ENCODE data around the gene RNASE8.

The RNASE8 gene

DNA sequence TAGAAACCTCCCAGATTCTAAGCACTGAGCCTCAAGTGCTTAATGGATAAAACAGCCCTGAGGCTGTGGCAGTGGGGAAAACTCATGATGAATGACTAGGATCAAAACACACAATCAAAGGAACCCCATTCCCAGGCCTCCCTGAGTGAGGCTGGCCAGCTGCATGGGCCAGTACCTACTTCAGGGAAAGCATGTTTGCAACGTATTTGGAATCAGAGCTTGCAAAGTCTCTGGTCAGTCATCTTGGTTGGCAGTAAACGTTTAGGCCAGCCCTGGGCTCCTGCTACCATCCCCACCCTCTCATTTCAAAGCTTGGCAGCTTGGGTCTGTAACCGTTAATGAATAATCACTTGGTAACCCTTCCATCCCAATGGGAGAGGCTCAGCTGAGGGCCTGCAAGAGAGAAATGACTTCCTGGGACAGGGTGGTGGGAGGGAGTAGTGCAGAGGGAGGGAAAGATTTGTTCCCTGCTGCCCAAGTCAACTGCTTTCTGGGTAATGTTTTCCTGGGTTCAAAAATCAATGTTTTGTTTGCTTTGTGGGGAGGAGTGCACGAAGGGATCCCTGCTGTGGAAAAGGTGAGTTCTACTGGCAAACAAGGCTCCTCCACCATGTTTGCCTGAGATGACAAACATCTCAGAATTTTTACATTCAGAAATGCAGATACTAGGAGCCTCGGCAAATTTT lies 2.0 kb upstream of the RNASE8 start:
- H4K20me1 ChIP-seq (ENCODE audit: control insufficient read depth, insufficient read depth, low read depth, low read length), result no peaks in the 10 kb centered on the region
- no peaks in the 10 kb centered on the region for H3K36me3 ChIP-seq (ENCODE audit: control insufficient read depth, low read length)
- no peaks in the 10 kb centered on the region for H3K79me2 ChIP-seq (ENCODE audit: control insufficient read depth, low read length)
- no peaks in the 10 kb centered on the region for H3K4me1 ChIP-seq (ENCODE audit: control insufficient read depth, low read length)
- no peaks in the 10 kb centered on the region for H3K9me2 ChIP-seq (replicated peaks; ENCODE audit: control insufficient read depth, low read length)
- no peak overlapping the region for H3K27ac ChIP-seq (ENCODE audit: low read depth, low read length)
- H3K4me3 ChIP-seq (ENCODE audit: low read length), result no peak overlapping the region
- H3F3A ChIP-seq (ENCODE audit: control insufficient read depth, insufficient read depth), result no peaks in the 10 kb centered on the region
- TF ChIP-seq, protein P1, sequence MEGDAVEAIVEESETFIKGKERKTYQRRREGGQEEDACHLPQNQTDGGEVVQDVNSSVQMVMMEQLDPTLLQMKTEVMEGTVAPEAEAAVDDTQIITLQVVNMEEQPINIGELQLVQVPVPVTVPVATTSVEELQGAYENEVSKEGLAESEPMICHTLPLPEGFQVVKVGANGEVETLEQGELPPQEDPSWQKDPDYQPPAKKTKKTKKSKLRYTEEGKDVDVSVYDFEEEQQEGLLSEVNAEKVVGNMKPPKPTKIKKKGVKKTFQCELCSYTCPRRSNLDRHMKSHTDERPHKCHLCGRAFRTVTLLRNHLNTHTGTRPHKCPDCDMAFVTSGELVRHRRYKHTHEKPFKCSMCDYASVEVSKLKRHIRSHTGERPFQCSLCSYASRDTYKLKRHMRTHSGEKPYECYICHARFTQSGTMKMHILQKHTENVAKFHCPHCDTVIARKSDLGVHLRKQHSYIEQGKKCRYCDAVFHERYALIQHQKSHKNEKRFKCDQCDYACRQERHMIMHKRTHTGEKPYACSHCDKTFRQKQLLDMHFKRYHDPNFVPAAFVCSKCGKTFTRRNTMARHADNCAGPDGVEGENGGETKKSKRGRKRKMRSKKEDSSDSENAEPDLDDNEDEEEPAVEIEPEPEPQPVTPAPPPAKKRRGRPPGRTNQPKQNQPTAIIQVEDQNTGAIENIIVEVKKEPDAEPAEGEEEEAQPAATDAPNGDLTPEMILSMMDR (IDR thresholded peaks at IDR 0.05; ENCODE audit: low read depth, low read length, poor library complexity, severe bottlenecking), result no peak
- TF ChIP-seq EZH2phosphoT487 (IDR thresholded peaks at IDR 0.05; ENCODE audit: borderline replicate concordance, low read length), result no peak
- H3K9me3 ChIP-seq (ENCODE audit: control insufficient read depth, insufficient read depth, low read length), result no peaks in the 10 kb centered on the region
- no peak overlapping the region for H3K4me2 ChIP-seq (ENCODE audit: low read length)
- H3K27me3 ChIP-seq (ENCODE audit: control insufficient read depth, low read length), result peaks cover 17% of the 10 kb centered on the region

DNA sequence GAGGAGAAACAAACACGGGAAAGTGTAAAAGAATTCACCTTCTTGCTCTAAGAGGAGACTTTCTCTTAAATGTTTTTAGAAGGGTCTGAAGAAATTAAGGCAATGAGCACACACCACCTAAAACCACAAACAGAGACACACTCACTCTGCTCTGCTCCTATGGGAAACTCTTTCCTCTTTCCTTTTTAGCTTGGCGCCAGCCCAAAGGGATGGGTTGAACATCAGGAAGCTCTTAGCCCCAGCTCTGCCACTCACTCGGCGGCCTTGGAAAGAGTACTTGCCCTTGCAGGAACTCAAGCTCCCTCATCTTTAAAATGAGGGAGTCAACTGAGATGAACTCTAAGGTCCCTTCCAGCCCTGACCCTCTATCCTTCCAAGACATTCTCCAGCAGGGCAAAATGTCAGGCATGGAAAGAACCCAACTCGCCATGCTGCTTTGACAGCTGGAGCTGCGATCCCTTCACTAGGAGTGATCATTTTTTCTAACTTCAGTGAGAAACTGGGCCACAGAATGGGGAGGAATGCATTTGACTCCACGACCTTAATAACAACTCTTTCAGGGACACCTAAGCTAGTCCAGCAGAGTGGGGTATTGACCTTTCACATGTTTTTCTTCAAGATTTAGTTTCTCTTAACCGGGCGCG lies 980 bp upstream of the RNASE8 start:
- Histone ChIP-seq H3K9me2 (replicated peaks; ENCODE audit: control insufficient read depth, low read length) (no peaks in the 10 kb centered on the region), H3K27ac (ENCODE audit: low read depth, low read length) (no peak overlapping the region), H3K4me2 (ENCODE audit: low read length) (no peak overlapping the region), H4K20me1 (ENCODE audit: control insufficient read depth, insufficient read depth, low read depth, low read length) (no peaks in the 10 kb centered on the region), H3K9me3 (ENCODE audit: control insufficient read depth, insufficient read depth, low read length) (no peaks in the 10 kb centered on the region), H3F3A (ENCODE audit: control insufficient read depth, insufficient read depth) (no peaks in the 10 kb centered on the region), H3K4me1 (ENCODE audit: control insufficient read depth, low read length) (no peaks in the 10 kb centered on the region), H3K27me3 (ENCODE audit: control insufficient read depth, low read length) (peaks cover 27% of the 10 kb centered on the region), H3K4me3 (ENCODE audit: low read length) (no peak overlapping the region), H3K36me3 (ENCODE audit: control insufficient read depth, low read length) (no peaks in the 10 kb centered on the region), H3K79me2 (ENCODE audit: control insufficient read depth, low read length) (no peaks in the 10 kb centered on the region)
- TF ChIP-seq, protein P1 (IDR thresholded peaks at IDR 0.05; ENCODE audit: low read depth, low read length, poor library complexity, severe bottlenecking), result no peak
- TF ChIP-seq EZH2phosphoT487 (IDR thresholded peaks at IDR 0.05; ENCODE audit: borderline replicate concordance, low read length), result no peak

DNA sequence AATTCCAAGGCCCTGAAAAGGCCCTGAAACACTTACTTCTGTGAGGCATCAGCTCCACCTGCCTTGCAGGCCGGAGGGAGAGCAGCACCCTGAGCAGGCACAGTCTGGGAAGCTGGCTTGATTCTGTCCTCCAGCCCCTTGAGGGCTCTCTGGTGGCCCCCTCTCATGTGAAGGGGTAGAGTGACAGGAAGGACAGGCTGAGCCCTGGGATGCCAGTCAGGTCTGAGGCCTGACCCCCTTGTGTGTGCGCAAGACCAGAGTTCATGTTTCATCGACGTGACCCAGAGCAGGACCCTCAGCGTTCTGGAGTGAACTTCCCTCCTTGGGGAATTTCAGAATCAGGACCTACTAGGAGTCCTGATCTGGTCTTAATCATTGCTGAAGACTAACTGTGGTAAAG lies 1.3 kb downstream of the RNASE8 start:
- H3K4me2 ChIP-seq (ENCODE audit: low read length), result no peak overlapping the region

More for the DNA sequence above, 1.3 kb downstream of the RNASE8 start:
- no peaks in the 10 kb centered on the region for H3K79me2 ChIP-seq (ENCODE audit: control insufficient read depth, low read length)
- no peaks in the 10 kb centered on the region for H3F3A ChIP-seq (ENCODE audit: control insufficient read depth, insufficient read depth)
- TF ChIP-seq, protein P1 (IDR thresholded peaks at IDR 0.05; ENCODE audit: low read depth, low read length, poor library complexity, severe bottlenecking), result no peak
- no peak for TF ChIP-seq EZH2phosphoT487 (IDR thresholded peaks at IDR 0.05; ENCODE audit: borderline replicate concordance, low read length)
- no peak overlapping the region for H3K27ac ChIP-seq (ENCODE audit: low read depth, low read length)
- no peaks in the 10 kb centered on the region for H3K9me2 ChIP-seq (replicated peaks; ENCODE audit: control insufficient read depth, low read length)
- no peaks in the 10 kb centered on the region for H4K20me1 ChIP-seq (ENCODE audit: control insufficient read depth, insufficient read depth, low read depth, low read length)
- H3K36me3 ChIP-seq (ENCODE audit: control insufficient read depth, low read length), result no peaks in the 10 kb centered on the region
- H3K4me1 ChIP-seq (ENCODE audit: control insufficient read depth, low read length), result peaks cover 9% of the 10 kb centered on the region
- H3K4me3 ChIP-seq (ENCODE audit: low read length), result no peak overlapping the region
- H3K9me3 ChIP-seq (ENCODE audit: control insufficient read depth, insufficient read depth, low read length), result no peaks in the 10 kb centered on the region
- peaks cover 36% of the 10 kb centered on the region for H3K27me3 ChIP-seq (ENCODE audit: control insufficient read depth, low read length)

All from DOHH2 (cell line).